Right renal pelvis (tissue), 4 donors: ENCODE results near the gene TSHZ2. TPM values are rescaled to one million over a fixed set of nuclear protein-coding genes. Genes with fewer than 3 reads are reported as not detected.
"Not testable (repeated sequence)": the region's sequence is repeated elsewhere in the genome, so short reads cannot be mapped to it uniquely, and the experiment has no call there.

Experiments
- DNase-seq, 4 donors: peaks; one replicate each; pipeline ENCODE4 v3.0.0-alpha.2; 2013; ENCODE audit warnings: low read depth in 4 of 4, low spot score in 3 of 4, missing footprints in 1 of 4
- polyA plus RNA-seq, 4 donors: library from polyadenylated mRNA; unstranded; fragments of 120-200 nt; gene quantifications; one replicate each; pipeline ENCODE4 v1.2.1, GENCODE V29; 2013; ENCODE audit not compliant: insufficient read length in 4 of 4

Gene TSHZ2
- polyA plus RNA-seq, 4 donors = 12.6 to 14.2 (median 12.9) TPM

GRCh38 chr20:53389516-53390300 lies 417.6 kb downstream of the TSHZ2 start:
- no peak for DNase-seq

GRCh38 chr20:53390770-53391169 lies 418.6 kb downstream of the TSHZ2 start:
- DNase-seq = no peak

DNA sequence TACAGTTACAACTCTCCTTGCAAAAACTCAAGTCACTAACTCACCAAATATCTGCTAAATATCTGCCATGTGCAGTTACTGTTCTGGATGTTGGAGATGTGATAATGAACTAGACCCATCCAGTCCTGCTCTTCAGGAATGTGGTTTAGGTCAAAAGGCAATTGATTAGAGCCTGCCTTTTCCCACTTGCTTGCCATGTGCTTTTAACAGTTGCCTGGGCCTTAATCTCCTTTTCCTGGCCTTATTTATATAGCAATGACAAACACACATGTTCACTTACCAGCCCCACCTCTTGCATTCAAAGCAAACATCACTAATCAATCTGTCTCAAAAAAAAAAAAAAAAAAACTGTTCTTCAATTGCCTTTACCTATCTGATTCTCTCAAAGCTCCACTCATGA lies 422.3 kb downstream of the TSHZ2 start:
- no peak for DNase-seq

DNA sequence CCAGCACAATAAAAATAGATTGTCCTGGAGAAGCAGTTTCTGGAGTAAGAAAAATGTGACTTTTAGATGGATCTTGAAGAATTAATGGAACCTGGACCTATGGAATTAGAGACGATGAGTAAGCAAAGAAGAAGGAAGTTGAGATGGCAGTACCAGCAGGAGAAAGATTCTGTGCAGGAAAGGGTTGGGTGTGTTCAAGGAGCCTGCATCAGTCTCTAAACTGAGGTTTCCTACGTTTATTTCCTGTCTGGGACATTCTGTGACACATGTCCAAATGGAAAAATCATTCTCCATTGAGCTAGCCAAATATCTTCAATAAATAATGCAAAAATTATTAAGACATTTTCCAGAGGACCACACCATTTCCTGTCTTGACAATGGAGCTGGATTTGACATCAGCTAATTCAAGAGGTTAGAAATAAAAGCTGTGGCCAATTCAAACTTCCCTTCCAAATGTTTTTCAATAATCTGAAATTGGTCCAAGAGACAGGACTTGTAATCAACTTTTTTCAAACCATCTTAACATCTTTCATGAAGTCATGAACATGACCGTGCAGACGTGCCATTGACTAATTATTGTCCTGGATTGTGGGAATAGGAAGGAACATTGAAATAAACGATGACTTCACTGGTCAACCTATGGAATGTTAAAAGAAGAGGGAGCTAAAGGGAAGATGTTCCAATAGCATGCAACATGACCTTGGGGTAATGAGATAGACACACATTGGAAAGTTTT lies 423.2 kb downstream of the TSHZ2 start:
- DNase-seq = no peak

- no peak for DNase-seq
These were observed 426.9 kb downstream of the TSHZ2 start for GRCh38 chr20:53399083-53399482.

DNA sequence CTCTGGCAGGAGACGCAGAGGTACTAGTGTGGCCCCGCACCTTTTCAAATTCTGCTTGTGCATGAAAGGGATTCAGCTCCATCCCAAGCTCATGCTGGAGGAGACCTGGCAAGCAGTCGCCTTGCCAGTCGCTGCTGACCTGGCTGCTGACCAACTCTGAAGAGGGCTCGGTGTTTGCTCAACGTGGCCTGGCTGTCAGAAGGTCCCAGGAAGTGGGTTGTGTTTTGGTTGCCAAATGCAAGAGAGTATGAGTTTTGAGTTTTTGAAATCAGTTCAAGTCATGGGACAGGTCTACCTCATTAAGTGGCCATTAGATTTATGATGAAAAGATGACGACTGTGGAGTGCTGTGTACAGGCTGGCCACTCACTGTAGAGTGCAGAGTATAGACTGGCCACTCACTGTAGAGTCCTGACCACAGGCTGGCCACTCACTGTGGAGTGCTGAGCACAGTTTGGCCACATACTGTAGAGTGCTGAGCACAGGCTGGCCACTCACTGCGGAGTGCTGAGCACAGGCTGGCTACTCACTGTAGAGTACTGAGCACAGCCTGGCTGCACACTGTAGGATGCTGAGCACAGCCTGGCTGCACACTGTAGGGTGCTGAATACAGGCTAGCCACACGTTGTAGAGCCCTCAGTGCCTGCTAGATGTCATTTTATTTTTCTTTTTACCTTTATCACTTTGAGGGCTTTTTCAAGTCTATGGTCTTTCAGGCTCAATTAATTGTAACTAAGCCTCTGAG lies 427.6 kb downstream of the TSHZ2 start:
- DNase-seq = no peak

- no peak for DNase-seq
These were observed 430.3 kb downstream of the TSHZ2 start for GRCh38 chr20:53402233-53403005.

DNA sequence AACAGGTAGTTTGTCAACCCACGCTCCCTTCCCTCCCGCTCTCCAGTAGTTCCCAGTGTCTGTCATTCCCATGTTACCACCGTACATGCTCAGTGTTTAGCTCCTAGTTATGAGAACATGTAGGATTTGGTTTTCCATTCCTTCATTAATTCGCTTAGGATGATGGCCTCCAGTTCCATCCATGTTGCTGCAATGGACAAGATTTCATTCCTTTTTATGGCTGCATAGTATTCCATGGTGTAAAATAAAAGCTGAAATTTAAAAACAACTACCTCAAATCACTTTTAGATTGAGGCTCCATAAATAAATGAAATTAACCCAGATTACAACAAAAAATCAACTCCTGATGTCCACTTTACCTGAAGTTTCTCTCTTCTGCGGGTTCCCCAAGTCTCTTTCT lies 430.9 kb downstream of the TSHZ2 start:
- no peak for DNase-seq

DNA sequence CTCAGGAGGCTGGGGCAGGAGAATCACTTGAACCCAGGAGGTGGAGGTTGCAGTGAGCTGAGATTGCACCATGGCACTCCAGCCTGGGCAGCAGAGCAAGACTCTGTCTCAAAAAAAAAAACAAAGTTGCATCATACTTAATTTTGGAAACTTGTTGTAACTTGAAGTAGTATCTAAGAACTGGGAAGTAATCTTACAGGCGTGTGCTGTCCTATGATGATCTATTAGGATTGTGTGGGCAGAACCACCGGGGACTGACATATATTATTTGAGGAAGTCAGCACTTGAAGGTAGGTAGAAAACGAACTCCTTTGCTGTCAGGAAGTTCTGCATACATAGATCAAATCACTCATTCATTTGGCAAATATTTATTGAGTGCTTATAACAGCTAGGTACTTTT lies 433.0 kb downstream of the TSHZ2 start:
- DNase-seq = no peak

DNA sequence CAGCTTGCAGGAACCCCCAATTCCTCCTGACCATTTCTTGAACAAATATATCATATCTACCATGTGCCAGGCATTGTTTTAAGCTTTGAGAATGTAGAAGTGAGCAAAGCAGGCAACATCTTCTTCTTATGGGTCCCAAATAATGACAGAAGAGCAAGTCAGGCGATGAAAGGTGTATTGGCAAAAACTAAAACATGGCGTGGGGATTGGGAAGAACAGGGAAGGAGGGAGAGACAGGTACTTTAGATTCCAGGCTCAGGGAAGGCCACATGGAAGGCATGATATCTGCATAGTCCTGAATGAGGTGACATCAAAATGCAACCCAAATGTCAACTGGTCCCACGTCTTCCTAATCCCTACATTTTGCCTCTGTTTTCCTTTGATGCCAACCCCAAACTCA lies 434.4 kb downstream of the TSHZ2 start:
- DNase-seq = no peak

DNA sequence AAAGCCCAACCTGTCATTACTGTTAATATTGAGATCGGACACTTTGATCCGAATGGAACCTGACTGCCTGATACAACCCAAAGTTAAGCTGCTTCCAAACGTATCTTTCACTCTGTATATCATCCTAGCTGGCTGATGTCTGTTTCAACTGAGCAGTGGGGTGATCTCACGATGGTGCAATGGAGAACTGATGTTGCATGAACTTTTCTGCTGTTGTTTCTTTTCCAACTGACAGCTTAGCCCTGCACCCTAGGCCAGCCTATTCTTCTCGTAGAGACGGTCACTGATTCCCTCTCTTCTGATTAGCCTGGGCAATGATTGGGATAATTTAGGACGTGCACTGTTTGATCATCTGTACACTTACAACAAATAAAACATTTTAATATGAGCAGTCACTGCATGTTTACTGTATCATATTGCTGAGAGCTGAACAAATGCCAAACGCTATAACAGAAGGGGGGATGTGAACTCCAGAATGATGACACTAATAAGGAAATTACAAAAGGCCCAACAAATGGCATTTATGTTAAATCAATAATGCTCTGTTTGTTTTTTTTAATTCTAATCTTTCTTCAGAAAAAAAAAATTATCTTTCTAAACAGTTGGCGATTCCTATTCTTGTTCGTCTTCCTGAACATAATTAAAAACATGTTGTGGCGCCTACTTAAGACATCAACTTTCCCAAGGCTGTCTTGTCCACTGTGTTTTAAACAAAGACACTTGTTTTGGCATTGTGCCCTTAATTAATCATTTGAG lies 436.7 kb downstream of the TSHZ2 start:
- no peak for DNase-seq

DNA sequence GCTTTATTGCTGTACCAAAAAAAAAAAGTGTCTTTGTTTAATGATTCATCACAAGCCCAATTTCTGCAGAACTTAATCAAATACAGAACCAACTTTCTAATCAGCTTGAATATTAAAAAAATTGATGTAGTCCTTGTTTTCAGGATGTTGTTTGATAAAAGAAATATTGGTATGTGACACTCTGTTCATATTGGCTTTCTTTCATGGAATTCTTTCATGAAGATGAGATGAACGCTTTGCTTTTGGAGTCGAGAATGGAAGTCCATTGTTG lies 437.2 kb downstream of the TSHZ2 start:
- no peak for DNase-seq

GRCh38 chr20:53411129-53411528 lies 439.0 kb downstream of the TSHZ2 start:
- DNase-seq = no peak

DNA sequence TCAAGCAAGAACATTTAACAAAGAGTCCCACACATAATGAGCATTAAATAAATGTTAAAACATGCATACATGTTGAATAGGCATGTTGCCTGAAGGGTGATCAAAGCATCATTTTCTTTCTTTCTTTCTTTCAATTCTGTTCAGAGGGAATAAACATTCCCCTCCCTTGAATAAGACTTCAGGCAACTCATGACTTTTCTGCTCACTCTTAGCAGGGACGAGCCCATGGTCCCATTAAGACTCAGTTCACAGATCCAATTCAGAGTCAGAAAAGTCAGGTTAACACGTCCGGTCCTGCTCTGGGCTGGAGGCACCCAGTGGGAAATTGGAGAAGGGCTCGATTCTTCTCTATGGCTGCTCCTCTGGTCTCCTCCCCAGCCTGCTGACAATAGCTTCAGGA lies 439.7 kb downstream of the TSHZ2 start:
- DNase-seq = no peak

DNA sequence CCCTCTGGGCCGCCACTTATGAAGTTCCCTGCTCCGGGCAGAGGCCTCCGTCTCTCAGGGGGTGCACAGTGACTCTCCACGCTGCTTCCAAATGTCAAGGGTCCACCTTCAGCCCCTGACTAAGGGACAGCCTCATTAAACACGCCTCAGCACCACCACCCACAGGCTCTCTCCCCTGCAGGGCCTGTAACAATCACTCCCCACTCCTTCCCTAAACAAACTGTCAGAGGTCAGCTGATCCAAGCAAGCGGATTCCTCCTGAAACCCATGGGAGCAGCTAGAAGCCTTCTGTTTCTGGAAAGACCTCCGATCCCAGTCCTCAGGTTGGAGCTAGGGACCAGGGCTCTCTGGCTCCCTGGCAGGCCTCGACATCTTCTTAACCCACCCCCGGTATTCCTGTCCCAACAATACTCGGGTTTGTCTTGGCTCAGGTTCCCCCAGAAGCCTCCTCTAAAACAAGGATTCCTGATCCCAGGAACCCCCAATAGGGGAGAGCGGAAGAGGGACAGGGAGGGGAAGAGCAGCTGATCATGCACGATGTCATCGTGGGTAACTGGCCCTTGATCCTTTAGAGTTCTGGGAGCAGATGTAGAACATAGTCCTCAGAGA lies 440.5 kb downstream of the TSHZ2 start:
- no peak for DNase-seq

DNA sequence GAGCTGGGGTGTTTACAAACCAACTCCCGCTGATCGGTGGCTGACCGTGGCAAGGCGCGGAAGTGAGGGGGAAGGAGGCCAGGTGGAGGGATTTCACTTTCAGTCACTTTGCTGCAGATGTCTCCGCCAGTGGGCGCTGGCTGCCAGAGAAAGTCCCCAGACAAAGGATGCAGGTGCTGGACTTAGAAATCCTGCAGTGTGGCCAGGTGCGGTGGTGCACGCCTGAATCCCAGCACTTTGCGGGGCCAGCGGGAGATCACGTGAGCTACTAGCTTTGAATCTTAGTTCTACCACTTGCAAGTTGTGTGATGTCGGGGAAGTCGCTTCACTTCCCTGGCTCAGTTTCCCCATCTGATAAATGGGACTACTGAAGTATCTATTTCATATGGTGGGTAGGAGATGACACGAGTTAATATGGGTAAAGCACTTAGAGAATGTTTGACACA lies 441.1 kb downstream of the TSHZ2 start:
- DNase-seq = peak in 1 of 4 donors; percentile 49

DNA sequence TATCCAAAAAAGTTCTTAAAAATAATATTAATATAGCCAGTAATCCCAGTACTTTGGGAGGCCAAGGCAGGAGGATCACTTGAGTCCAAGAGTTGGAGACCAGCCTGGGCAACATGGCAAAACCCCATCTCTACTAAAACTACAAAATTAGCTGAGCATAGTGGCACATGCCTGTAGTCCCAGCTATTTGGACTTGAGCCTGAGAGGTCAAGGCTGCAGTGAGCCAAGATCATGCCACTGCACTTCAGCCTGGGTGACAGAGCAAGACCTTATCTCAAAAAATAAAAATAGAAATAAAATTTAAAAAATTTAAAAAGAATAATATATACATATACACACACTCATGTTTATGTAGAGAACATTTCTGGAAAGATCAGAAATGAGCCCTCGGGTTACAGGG lies 441.7 kb downstream of the TSHZ2 start:
- not testable (repeated sequence) for DNase-seq

DNA sequence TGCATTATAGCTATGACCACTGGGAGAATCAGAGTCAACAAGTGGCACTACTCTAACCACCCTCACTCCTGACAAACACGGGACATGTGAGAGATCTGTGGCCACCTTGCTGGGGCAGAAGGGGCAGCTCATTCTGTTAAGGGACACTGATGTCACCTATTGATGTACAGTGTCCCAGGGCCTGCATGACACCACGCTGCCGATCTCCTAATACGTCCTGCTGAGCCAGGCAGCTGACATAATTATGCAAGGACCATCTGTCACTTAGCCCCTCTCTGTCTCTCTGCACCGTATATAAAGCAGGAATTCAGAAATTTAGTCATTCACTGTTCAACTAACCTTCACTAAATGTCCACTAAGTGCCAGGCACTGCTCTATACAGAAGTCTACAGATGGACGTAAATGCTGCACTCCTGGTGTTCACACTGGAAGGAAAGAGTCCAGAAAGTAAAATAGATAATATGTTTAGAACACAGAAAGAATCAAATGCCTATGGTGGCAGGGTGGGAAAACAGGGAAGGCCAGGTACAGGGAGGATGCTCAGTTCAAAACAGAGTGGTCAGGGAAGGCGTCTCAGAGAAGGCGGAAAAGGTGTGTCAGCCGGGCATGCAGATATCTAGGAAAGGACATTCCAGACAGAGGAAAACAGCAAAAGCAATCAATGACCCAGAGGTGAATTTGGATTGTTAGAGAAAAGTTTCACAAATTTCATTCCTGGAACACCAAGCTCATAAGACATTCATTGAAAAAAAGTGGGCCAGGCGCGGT lies 447.7 kb downstream of the TSHZ2 start:
- DNase-seq = no peak

DNA sequence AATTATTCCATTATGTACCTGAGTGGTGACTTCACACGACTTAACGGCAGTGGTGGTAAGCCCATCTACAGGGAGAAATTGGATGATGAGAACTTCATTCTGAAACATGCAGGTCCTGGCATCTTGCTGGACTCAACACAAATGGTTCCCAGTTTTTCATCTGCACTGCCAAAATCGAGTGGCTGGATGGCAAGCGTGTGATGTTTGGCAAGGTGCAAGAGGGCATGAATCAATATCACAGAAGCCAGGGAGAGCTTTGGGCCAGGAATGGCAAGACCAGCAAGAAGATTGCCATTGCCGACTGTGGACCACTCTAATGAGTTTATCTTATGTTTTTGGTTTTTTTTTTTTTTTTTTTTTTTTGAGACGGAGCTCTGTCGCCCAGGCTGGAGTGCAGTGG lies 449.2 kb downstream of the TSHZ2 start:
- no peak for DNase-seq
